Tibial nerve (tissue), 4 donors: Measurements from ENCODE around the gene ATXN2L.

Experiments used
- CTCF ChIP-seq, 5 experiments: fragments of 200-600 bp in 3 of 5; fragments of 450-650 bp in 2 of 5; sonication (generic) in 3 of 5; IDR thresholded peaks; one replicate each; pipeline ENCODE4 v1.5.1; 2016 to 2019; ENCODE audit warnings: antibody characterized with exemption in 5 of 5, mild to moderate bottlenecking in 3 of 5, moderate library complexity in 2 of 5
- EP300 ChIP-seq, 2 donors: sonication (generic); formaldehyde crosslinking; IDR thresholded peaks; one replicate each; pipeline ENCODE4 v1.6.1; 2017; ENCODE audit warnings: antibody characterized with exemption in 2 of 2, mild to moderate bottlenecking in 1 of 2

GRCh38 chr16:28823291-28823872 is 583 bp downstream of the ATXN2L start:
- TF ChIP-seq CTCF (IDR thresholded peaks at IDR 0.05) = no peak
- TF ChIP-seq EP300 (IDR thresholded peaks at IDR 0.05) = no peak
